Measurements from ENCODE around the gene ZIC1. TPM values are rescaled to one million over a fixed set of nuclear protein-coding genes. Genes with fewer than 3 reads are reported as not detected.

The ZIC1 gene
- total RNA-seq, 1 donor from 2014 or later = 12.8 TPM

- peaks cover 62% of the 10 kb centered on the region for H3K27me3 Mint-ChIP-seq (ENCODE audit: low read depth)
- peak within 1 kb of the TSS; percentile 68 for H3K27ac Mint-ChIP-seq (ENCODE audit: unreplicated experiment)
- no peaks in the 10 kb centered on the region for H3K9me3 Mint-ChIP-seq (ENCODE audit: low read depth)
- TF ChIP-seq, protein P1, sequence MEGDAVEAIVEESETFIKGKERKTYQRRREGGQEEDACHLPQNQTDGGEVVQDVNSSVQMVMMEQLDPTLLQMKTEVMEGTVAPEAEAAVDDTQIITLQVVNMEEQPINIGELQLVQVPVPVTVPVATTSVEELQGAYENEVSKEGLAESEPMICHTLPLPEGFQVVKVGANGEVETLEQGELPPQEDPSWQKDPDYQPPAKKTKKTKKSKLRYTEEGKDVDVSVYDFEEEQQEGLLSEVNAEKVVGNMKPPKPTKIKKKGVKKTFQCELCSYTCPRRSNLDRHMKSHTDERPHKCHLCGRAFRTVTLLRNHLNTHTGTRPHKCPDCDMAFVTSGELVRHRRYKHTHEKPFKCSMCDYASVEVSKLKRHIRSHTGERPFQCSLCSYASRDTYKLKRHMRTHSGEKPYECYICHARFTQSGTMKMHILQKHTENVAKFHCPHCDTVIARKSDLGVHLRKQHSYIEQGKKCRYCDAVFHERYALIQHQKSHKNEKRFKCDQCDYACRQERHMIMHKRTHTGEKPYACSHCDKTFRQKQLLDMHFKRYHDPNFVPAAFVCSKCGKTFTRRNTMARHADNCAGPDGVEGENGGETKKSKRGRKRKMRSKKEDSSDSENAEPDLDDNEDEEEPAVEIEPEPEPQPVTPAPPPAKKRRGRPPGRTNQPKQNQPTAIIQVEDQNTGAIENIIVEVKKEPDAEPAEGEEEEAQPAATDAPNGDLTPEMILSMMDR (IDR thresholded peaks at IDR 0.05) = no peak
- H3K36me3 Mint-ChIP-seq (ENCODE audit: low read depth) = no peaks in the 10 kb centered on the region
- peaks cover 44% of the 10 kb centered on the region for H3K4me1 Mint-ChIP-seq (ENCODE audit: low read depth)
- peak within 1 kb of the TSS; percentile 72 for H3K4me3 Mint-ChIP-seq (ENCODE audit: unreplicated experiment)
- DNase-seq (ENCODE audit: low spot score) = no peak
These were observed 2.9 kb upstream of the ZIC1 start, which contains the start of gene ZIC4 for GRCh38 chr3:147406028-147406931. ZIC4 (minus strand) TSS chr3:147406543; CDS start chr3:147402797, 3,746 bp downstream.

DNA sequence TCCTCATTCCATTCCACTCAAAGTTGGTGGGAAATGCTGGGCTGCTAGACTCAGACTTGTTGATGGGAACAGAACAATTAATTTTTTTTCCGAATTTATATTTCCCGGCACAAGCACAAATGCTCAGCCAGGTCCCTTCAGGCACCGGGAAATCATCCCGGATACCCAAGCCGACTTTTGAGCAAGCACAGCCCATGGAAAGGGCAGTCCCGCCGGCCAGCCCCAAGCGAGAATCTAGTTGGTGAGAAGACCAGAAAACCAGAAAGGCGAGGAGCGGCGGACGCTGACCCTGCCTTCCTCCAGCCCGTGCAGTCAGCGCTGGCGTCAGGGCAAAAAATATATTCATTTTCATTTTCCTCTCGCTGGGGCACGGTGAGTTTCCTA is 2.1 kb upstream of the ZIC1 start:
- TF ChIP-seq, protein P1 (IDR thresholded peaks at IDR 0.05) = no peak
- no peaks in the 10 kb centered on the region for H3K36me3 Mint-ChIP-seq (ENCODE audit: low read depth)
- DNase-seq (ENCODE audit: low spot score) = no peak
- H3K9me3 Mint-ChIP-seq (ENCODE audit: low read depth) = no peaks in the 10 kb centered on the region
- H3K4me1 Mint-ChIP-seq (ENCODE audit: low read depth) = peaks cover 49% of the 10 kb centered on the region
- H3K27ac Mint-ChIP-seq (ENCODE audit: unreplicated experiment) = peak overlapping the region; percentile 68
- H3K27me3 Mint-ChIP-seq (ENCODE audit: low read depth) = peaks cover 65% of the 10 kb centered on the region
- peak overlapping the region; percentile 72 for H3K4me3 Mint-ChIP-seq (ENCODE audit: unreplicated experiment)

DNA sequence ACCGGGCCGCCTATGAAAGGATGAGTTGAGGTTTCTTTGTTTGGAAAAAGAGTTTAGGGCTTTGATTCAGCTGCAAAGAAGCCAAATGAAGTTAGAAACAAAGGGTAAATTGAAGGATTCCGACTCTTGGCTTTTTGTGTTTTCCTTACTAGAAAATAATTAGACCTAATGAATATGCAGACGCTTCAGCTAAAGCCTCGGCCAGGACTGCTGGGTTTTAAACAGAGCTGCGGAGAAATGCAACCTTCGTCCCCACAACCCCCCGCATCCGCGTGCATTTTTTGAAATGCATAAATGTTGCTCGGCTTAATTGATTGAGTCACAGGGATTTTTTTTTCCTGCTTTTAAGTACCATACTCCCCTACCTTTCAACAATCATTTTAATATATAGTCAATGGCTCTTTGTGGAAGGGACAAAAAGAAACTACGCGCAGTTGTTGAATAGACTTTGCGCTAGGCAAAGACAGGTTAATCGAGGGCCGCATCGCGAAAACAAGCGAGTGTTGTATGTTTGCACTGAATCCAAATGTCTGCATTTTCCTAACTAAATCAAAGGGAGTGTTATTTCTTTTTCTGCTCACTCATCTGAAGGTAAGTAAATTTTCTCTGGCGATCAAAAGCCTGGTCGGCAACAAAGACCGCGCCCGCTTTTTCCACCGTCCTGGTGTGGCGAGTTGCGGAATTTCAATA is 1.5 kb upstream of the ZIC1 start:
- H3K4me1 Mint-ChIP-seq (ENCODE audit: low read depth) = peaks cover 49% of the 10 kb centered on the region
- no peak for DNase-seq (ENCODE audit: low spot score)
- H3K36me3 Mint-ChIP-seq (ENCODE audit: low read depth) = peaks cover 2% of the 10 kb centered on the region
- H3K27me3 Mint-ChIP-seq (ENCODE audit: low read depth) = peaks cover 64% of the 10 kb centered on the region
- peak overlapping the region; percentile 68 for H3K27ac Mint-ChIP-seq (ENCODE audit: unreplicated experiment)
- no peaks in the 10 kb centered on the region for H3K9me3 Mint-ChIP-seq (ENCODE audit: low read depth)
- peak overlapping the region; percentile 72 for H3K4me3 Mint-ChIP-seq (ENCODE audit: unreplicated experiment)
- TF ChIP-seq, protein P1 (IDR thresholded peaks at IDR 0.05) = no peak

- Mint-ChIP-seq H3K9me3 (ENCODE audit: low read depth) (no peaks in the 10 kb centered on the region), H3K36me3 (ENCODE audit: low read depth) (peaks cover 5% of the 10 kb centered on the region), H3K27ac (ENCODE audit: unreplicated experiment) (peak overlapping the region; percentile 68), H3K4me3 (ENCODE audit: unreplicated experiment) (peak overlapping the region; percentile 72), H3K4me1 (ENCODE audit: low read depth) (peaks cover 51% of the 10 kb centered on the region), H3K27me3 (ENCODE audit: low read depth) (peaks cover 68% of the 10 kb centered on the region)
- TF ChIP-seq, protein P1 (IDR thresholded peaks at IDR 0.05) = no peak
- DNase-seq (ENCODE audit: low spot score) = no peak
These were observed 721 bp upstream of the ZIC1 start for GRCh38 chr3:147408188-147409100.
